Activated naive CD4-positive, alpha-beta T cell treated with anti-CD3 and anti-CD28 coated beads, Interleukin-2, amount 50 U/mL, for 24 hours (primary cell): ENCODE measurements around the gene GRIN2A.

Experiments
- H3K27ac Mint-ChIP-seq: one replicate; pipeline ENCODE4 v1.8.0; 2021; ENCODE audit warnings: mild to moderate bottlenecking, mixed read lengths
- H3K27me3 Mint-ChIP-seq: one replicate; pipeline ENCODE4 v1.8.0; 2021; ENCODE audit warnings: mixed read lengths
- H3K36me3 Mint-ChIP-seq: one replicate; pipeline ENCODE4 v1.8.0; 2021; ENCODE audit warnings: mixed read lengths
- H3K4me1 Mint-ChIP-seq: one replicate; pipeline ENCODE4 v1.8.0; 2021; ENCODE audit warnings: mixed read lengths
- H3K4me3 Mint-ChIP-seq: one replicate; pipeline ENCODE4 v1.8.0; 2021; ENCODE audit warnings: mild to moderate bottlenecking, mixed read lengths
- H3K9me3 Mint-ChIP-seq: one replicate; pipeline ENCODE4 v1.8.0; 2021; ENCODE audit warnings: mixed read lengths

GRIN2A gene

GRCh38 chr16:10168258-10168657, 14.0 kb downstream of the GRIN2A start:
- H3K27me3 Mint-ChIP-seq = peaks cover 1% of the 10 kb centered on the region
- H3K4me1 Mint-ChIP-seq = no peaks in the 10 kb centered on the region
- H3K36me3 Mint-ChIP-seq = no peaks in the 10 kb centered on the region
- H3K27ac Mint-ChIP-seq = no peak overlapping the region
- no peaks in the 10 kb centered on the region for H3K9me3 Mint-ChIP-seq
- H3K4me3 Mint-ChIP-seq = no peak overlapping the region

GRCh38 chr16:10165643-10166042, 16.6 kb downstream of the GRIN2A start:
- Mint-ChIP-seq H3K4me3 (no peak overlapping the region), H3K9me3 (no peaks in the 10 kb centered on the region), H3K4me1 (no peaks in the 10 kb centered on the region), H3K27me3 (peaks cover 7% of the 10 kb centered on the region), H3K36me3 (no peaks in the 10 kb centered on the region), H3K27ac (no peak overlapping the region)

- Mint-ChIP-seq H3K4me3 (no peak overlapping the region), H3K9me3 (no peaks in the 10 kb centered on the region), H3K4me1 (no peaks in the 10 kb centered on the region), H3K27me3 (peaks cover 7% of the 10 kb centered on the region), H3K27ac (no peak overlapping the region), H3K36me3 (no peaks in the 10 kb centered on the region)
These were observed 19.2 kb downstream of the GRIN2A start for GRCh38 chr16:10162981-10163380.

- H3K4me3 Mint-ChIP-seq = no peak overlapping the region
- H3K27me3 Mint-ChIP-seq = peaks cover 12% of the 10 kb centered on the region
- no peaks in the 10 kb centered on the region for H3K4me1 Mint-ChIP-seq
- H3K36me3 Mint-ChIP-seq = no peaks in the 10 kb centered on the region
- H3K27ac Mint-ChIP-seq = no peak overlapping the region
- H3K9me3 Mint-ChIP-seq = peaks cover 5% of the 10 kb centered on the region
These were observed 26.1 kb downstream of the GRIN2A start for GRCh38 chr16:10156099-10156498.

- Mint-ChIP-seq H3K4me1 (no peaks in the 10 kb centered on the region), H3K27me3 (peaks cover 13% of the 10 kb centered on the region), H3K4me3 (no peak overlapping the region), H3K27ac (no peak overlapping the region), H3K9me3 (peaks cover 5% of the 10 kb centered on the region), H3K36me3 (no peaks in the 10 kb centered on the region)
These were observed 27.8 kb downstream of the GRIN2A start for GRCh38 chr16:10154389-10154788.

GRCh38 chr16:10153985-10154384, 28.2 kb downstream of the GRIN2A start:
- no peak overlapping the region for H3K4me3 Mint-ChIP-seq
- no peaks in the 10 kb centered on the region for H3K36me3 Mint-ChIP-seq

GRCh38 chr16:10151718-10152117, 30.5 kb downstream of the GRIN2A start:
- no peak overlapping the region for H3K4me3 Mint-ChIP-seq

More at GRCh38 chr16:10153985-10154384, 28.2 kb downstream of the GRIN2A start:
- H3K27me3 Mint-ChIP-seq = peaks cover 13% of the 10 kb centered on the region
- peaks cover 5% of the 10 kb centered on the region for H3K9me3 Mint-ChIP-seq
- H3K4me1 Mint-ChIP-seq = no peaks in the 10 kb centered on the region
- no peak overlapping the region for H3K27ac Mint-ChIP-seq

GRCh38 chr16:10150906-10151305, 31.3 kb downstream of the GRIN2A start:
- no peaks in the 10 kb centered on the region for H3K36me3 Mint-ChIP-seq
- no peaks in the 10 kb centered on the region for H3K4me1 Mint-ChIP-seq
- H3K27ac Mint-ChIP-seq = no peak overlapping the region
- H3K27me3 Mint-ChIP-seq = peaks cover 13% of the 10 kb centered on the region
- no peaks in the 10 kb centered on the region for H3K9me3 Mint-ChIP-seq
- no peak overlapping the region for H3K4me3 Mint-ChIP-seq

More at GRCh38 chr16:10151718-10152117, 30.5 kb downstream of the GRIN2A start:
- Mint-ChIP-seq H3K27me3 (peaks cover 13% of the 10 kb centered on the region), H3K27ac (no peak overlapping the region), H3K9me3 (no peaks in the 10 kb centered on the region), H3K36me3 (no peaks in the 10 kb centered on the region), H3K4me1 (no peaks in the 10 kb centered on the region)

- H3K4me1 Mint-ChIP-seq = no peaks in the 10 kb centered on the region
- no peaks in the 10 kb centered on the region for H3K36me3 Mint-ChIP-seq
- H3K4me3 Mint-ChIP-seq = no peak overlapping the region
- no peak overlapping the region for H3K27ac Mint-ChIP-seq
- H3K9me3 Mint-ChIP-seq = no peaks in the 10 kb centered on the region
- H3K27me3 Mint-ChIP-seq = peaks cover under 1% of the 10 kb centered on the region
These were observed 36.6 kb downstream of the GRIN2A start for GRCh38 chr16:10145542-10146035.

- H3K36me3 Mint-ChIP-seq = no peaks in the 10 kb centered on the region
- no peak overlapping the region for H3K27ac Mint-ChIP-seq
- no peak overlapping the region for H3K4me3 Mint-ChIP-seq
- no peaks in the 10 kb centered on the region for H3K9me3 Mint-ChIP-seq
- no peaks in the 10 kb centered on the region for H3K27me3 Mint-ChIP-seq
- no peaks in the 10 kb centered on the region for H3K4me1 Mint-ChIP-seq
These were observed 40.6 kb downstream of the GRIN2A start for GRCh38 chr16:10141671-10142070.

- no peaks in the 10 kb centered on the region for H3K36me3 Mint-ChIP-seq
- H3K27me3 Mint-ChIP-seq = no peaks in the 10 kb centered on the region
These were observed 43.3 kb downstream of the GRIN2A start for GRCh38 chr16:10138881-10139280.

GRCh38 chr16:10137341-10137740, 44.9 kb downstream of the GRIN2A start:
- no peaks in the 10 kb centered on the region for H3K27me3 Mint-ChIP-seq
- H3K4me3 Mint-ChIP-seq = no peak overlapping the region

More at GRCh38 chr16:10138881-10139280, 43.3 kb downstream of the GRIN2A start:
- no peaks in the 10 kb centered on the region for H3K9me3 Mint-ChIP-seq
- no peaks in the 10 kb centered on the region for H3K4me1 Mint-ChIP-seq
- H3K27ac Mint-ChIP-seq = no peak overlapping the region
- H3K4me3 Mint-ChIP-seq = no peak overlapping the region

GRCh38 chr16:10136916-10137315, 45.3 kb downstream of the GRIN2A start:
- no peaks in the 10 kb centered on the region for H3K36me3 Mint-ChIP-seq
- H3K27me3 Mint-ChIP-seq = no peaks in the 10 kb centered on the region
- H3K4me1 Mint-ChIP-seq = no peaks in the 10 kb centered on the region
- no peaks in the 10 kb centered on the region for H3K9me3 Mint-ChIP-seq
- no peak overlapping the region for H3K27ac Mint-ChIP-seq
- no peak overlapping the region for H3K4me3 Mint-ChIP-seq

More at GRCh38 chr16:10137341-10137740, 44.9 kb downstream of the GRIN2A start:
- Mint-ChIP-seq H3K9me3 (no peaks in the 10 kb centered on the region), H3K27ac (no peak overlapping the region), H3K36me3 (no peaks in the 10 kb centered on the region), H3K4me1 (no peaks in the 10 kb centered on the region)

GRCh38 chr16:10130538-10130937, 51.7 kb downstream of the GRIN2A start:
- H3K9me3 Mint-ChIP-seq = no peaks in the 10 kb centered on the region
- H3K4me3 Mint-ChIP-seq = no peak overlapping the region
- H3K36me3 Mint-ChIP-seq = no peaks in the 10 kb centered on the region
- H3K4me1 Mint-ChIP-seq = no peaks in the 10 kb centered on the region
- no peaks in the 10 kb centered on the region for H3K27me3 Mint-ChIP-seq
- no peak overlapping the region for H3K27ac Mint-ChIP-seq

- Mint-ChIP-seq H3K27me3 (peaks cover 1% of the 10 kb centered on the region), H3K4me3 (no peak overlapping the region), H3K36me3 (no peaks in the 10 kb centered on the region), H3K4me1 (no peaks in the 10 kb centered on the region), H3K9me3 (no peaks in the 10 kb centered on the region), H3K27ac (no peak overlapping the region)
These were observed 53.6 kb downstream of the GRIN2A start for GRCh38 chr16:10128397-10129258.

- Mint-ChIP-seq H3K27me3 (peaks cover 1% of the 10 kb centered on the region), H3K4me1 (no peaks in the 10 kb centered on the region), H3K4me3 (no peak overlapping the region), H3K36me3 (no peaks in the 10 kb centered on the region), H3K27ac (no peak overlapping the region), H3K9me3 (no peaks in the 10 kb centered on the region)
These were observed 55.5 kb downstream of the GRIN2A start for GRCh38 chr16:10126686-10127085.
